GM19372 (cell line): ENCODE results near the gene DCAKD.

Experiments used
- ATAC-seq: cut with Tn5 transposase; IDR thresholded peaks from one replicate; pipeline ENCODE4 v1.9.1; 2021; ENCODE audit warnings: mild to moderate bottlenecking, low read depth, moderate library complexity; ENCODE audit not compliant: unreplicated experiment

The DCAKD gene

DNA sequence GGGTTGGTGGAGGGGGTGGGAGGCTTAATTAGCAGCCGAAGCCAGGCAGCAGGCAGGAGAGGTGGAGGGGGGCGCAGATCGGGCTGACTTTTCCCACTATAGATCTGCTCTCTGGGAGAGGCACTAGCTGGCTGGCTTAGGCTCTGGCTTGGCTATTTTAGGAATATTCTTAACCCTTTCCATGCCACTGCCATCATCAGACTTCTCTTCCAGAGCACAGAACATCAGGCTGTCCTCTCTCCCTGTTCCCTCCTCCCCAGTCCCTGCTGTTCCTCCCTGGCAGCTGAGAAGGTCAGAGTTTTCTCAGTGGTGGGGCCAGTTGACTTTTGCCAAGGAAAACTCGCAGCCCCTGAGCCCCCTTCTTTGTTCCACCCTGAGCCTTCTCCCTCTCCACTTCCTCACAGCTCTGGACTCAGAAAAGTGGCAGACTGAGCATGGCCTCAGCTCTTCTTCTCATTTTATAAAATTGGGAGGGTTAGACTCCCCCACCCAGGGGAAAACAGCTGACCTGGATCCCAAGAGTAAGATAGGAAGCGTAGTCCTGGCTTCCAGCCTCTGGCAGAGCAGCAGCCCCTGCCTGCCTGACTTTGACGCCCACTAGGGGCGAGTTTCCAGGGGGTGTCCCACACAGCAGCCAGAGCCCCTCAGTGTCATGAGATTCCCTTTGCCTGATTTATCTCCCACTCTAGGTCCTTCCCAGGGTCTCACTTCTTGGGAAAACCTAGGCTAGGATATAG is 73.5 kb downstream of the DCAKD start:
- ATAC-seq = no peak

DNA sequence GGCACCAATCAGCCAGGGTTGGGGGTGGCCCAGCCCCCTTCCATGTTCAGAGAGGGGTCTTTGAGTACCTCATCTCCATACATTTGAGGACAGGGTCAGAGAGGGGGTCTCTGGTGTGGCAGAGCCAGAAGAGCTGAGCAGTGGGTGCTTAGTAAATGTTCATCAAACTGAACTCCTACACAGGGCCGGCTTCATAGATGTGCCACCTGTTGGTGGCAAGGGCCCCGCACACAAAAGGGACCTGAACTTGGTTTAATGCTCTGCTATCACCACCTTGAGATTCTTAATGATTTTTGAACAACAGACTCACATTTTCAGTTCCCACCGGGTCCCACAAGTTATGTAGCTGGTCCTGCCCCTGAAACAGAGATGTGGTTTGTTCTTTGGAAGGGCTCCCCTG is 74.4 kb downstream of the DCAKD start:
- no peak for ATAC-seq

DNA sequence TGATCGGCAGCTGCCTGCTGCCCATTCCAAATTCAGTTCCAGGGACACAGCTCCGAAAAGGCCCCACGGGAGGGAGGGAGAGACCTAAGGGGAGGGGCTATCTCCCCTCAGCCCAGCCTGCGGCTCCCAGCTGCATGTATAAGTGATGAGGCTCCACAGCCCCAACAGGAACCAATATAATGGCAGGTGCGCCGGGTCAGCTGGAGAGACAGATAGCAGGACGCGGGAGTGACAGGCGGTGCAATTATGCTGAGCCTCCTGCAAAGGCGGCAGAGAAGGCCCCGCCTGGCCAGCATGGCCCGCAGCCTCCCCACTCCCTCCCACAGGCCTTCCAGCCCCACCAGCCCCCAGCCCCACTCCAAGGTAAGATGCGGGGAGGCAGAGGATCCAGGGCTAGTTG is 75.2 kb downstream of the DCAKD start:
- ATAC-seq = no peak
